HG03196 (cell line): Measurements from ENCODE around the gene RAVER2.

Source experiments
- ATAC-seq: cut with Tn5 transposase; IDR thresholded peaks from one replicate; pipeline ENCODE4 v1.9.1; 2021; ENCODE audit not compliant: unreplicated experiment

Gene RAVER2

DNA sequence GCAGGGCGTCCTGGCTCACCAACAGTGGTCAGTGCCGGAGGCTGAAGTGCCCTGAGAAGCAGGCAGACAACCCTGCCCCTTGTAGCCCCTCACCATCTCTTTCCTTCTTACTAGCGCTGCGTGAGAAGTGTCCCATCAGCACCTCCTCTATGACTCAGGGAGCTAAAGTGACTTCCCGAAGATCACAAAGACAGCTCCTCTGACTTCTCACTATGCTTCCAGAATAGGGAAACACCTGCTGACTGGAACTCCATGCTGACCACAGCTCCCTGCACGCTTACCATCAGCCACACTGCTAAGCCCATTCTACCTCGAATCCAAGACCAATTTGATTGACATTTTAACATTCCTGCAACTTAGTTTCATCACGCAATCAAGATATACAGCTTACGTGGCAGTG is 128.7 kb downstream of the RAVER2 start:
- no peak for ATAC-seq

GRCh38 chr1:64874666-64875065 is 129.8 kb downstream of the RAVER2 start:
- no peak for ATAC-seq

DNA sequence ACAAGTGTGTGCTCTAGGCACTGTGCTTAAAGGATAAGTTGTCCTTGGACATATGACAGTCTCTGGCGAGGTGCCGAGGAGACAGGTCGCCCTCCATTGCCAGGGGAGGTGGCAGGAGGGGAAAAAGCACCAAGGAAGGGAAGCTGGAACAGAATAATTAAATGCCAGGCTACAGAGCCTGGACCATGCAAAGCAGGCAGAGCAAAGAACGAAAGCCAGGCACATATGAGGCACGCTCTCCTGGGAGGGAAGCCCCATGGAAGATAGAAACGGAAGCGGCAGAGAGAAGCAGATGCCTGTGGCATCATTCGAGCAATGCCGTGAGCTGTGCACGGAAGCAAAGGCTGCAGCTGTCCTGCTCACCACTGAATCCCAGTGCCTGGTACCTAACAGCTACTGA is 130.2 kb downstream of the RAVER2 start:
- ATAC-seq: no peak

DNA sequence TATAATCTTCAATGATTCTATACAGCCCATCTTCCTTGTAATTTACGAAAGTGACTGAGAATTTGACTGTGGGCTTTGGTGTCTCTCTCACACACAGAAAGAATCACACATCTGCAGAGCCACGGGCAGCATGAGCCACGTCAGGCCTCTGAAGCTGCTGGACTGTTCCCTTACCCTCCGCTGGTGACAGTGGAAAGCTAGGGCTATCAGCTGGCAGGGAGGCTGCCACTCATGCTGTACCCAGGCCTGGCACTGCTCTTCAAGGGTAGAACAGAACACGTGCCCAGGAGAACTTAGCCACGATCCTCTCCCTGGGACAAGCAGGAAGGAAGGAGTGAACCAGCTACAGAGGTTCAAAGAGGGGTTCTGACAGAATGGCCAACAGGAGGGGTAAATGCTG is 130.7 kb downstream of the RAVER2 start:
- ATAC-seq: no peak

DNA sequence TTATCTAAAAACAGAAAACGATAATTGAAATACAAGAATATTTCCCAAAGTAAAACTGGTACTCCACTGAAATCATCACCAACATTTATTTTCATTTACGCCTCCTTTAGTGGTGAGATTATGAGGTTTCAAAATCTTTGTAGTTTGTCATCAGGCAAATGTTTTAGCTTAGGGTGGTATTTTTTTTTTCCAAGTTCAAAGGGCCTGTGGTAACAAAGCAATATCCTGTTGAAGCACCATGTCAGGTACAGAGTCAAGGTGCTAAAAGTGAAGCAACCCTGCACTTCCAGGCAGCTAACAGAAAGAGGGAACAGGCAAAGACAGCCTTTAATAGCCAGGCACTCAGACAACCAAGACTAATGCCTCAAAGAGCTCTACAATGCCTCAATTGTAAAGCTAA is 132.3 kb downstream of the RAVER2 start:
- ATAC-seq: no peak

DNA sequence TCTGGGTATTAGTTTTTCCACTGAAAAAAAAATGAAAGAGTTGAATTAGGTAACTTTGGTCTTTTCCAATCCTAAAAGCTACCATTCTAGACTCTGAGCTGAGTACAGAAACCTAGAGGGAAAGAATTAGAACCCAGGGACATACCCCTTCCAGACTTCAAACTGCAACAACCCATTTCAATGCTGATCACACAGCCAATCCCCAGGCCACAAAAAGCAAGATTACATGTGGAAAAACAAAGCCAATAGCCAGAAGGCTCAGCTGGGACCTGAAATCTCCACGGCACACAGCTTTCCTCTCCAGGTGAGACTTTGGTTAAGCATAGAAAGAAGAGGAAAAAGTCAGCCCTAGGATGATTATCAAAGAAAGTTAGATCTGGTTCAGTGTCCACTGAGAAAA is 132.7 kb downstream of the RAVER2 start:
- ATAC-seq: no peak

DNA sequence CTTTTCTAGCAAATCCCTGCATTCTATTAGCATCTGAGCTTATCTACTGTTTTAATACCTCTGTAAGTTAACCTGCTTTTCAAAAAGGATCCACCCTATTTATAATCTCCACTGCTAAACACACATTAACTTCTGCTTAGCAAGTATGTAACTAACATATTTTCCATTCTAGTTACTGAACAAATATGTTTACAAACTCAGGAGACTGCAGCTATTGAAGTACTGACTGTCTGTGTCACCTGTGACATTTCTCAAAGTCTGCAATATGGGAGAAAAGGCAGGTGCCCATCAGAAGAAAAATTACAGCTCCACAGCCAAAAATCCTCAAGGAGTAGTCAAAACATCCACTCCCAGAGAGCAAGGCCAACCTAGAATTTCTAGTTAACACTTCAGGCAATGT is 133.2 kb downstream of the RAVER2 start:
- ATAC-seq: no peak

DNA sequence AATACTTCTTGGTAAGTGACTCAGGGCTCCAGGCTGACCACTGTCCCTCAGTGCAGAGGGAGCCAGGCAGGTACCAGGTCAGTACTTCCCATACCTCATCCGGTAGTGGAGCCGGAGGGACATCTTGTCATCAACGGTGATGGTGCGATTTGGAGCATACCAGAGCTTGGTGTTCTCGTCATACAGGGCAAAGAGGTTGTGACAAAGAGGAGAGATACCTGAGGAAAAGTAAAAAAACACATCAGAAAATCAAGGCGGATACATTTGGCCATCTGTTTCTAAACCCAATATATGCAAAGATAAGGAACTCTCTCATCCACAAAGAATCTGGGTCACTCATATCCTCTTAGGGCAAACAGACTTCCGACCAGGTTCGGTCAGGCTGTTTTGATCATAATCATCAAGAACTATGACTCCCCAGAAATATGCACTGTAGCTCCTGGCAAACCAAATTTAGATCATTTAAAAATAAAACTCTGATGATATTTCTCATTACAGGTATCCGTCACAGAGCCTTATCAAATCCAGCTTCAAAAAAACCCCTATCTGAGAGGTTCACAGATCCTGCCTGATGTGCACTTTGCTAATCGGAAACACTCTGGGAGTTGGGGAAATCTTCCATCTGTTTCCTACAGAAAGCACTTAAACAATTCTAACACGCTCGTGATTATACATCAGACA is 134.2 kb downstream of the RAVER2 start:
- no peak for ATAC-seq

GRCh38 chr1:64880449-64880848 is 135.6 kb downstream of the RAVER2 start:
- no peak for ATAC-seq

DNA sequence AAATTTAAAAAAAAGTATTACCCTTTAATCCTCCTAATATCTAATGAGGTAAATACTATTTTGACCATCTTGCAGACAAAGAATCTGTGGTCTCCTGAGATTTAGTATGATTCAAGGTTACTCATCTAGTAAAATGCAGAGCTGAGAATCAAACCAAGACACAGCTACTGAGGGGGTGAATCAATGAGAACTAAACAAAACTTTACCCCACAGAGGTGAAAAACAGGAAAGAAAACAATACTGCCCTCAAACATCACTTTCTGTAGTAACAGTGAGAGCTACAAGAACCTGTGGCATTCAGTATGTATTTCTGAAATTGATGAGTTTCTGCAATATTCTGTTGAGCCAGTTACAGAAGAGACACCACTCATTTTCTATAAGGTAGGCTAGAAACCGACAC is 136.4 kb downstream of the RAVER2 start:
- ATAC-seq: no peak
